Measurements from ENCODE around the gene CEP192. TPM values are rescaled to one million over a fixed set of nuclear protein-coding genes. Genes with fewer than 3 reads are reported as not detected.

Gene CEP192
- total RNA-seq, 2 donors from 2014 or later = 35.2 to 36.6 TPM

- H3K4me3 Mint-ChIP-seq = no peak overlapping the region
- no peak overlapping the region for H3K27ac Mint-ChIP-seq
- DNase-seq (no peak), ATAC-seq (replicated peaks in 1 of 2) (no peak)
- peaks cover under 1 to 1% of the 10 kb centered on the region in 2 donors for H3K9me3 Mint-ChIP-seq
- peaks cover 19 to 65% of the 10 kb centered on the region in 2 donors for H3K36me3 Mint-ChIP-seq (ENCODE audit: insufficient read depth in 2 of 2)
- H3K4me1 Mint-ChIP-seq (ENCODE audit: low read depth) = no peaks in the 10 kb centered on the region
- no peaks in the 10 kb centered on the region for H3K27me3 Mint-ChIP-seq (ENCODE audit: low read depth)
Measured at GRCh38 chr18:13100942-13101658, 109.9 kb downstream of the CEP192 start.

- ATAC-seq (replicated peaks in 1 of 2) = no peak
- no peaks in the 10 kb centered on the region for H3K4me1 Mint-ChIP-seq (ENCODE audit: low read depth)
- no peak for DNase-seq
- peak overlapping the region; percentile 6 for H3K27ac Mint-ChIP-seq
- H3K9me3 Mint-ChIP-seq = peaks cover 3 to 6% of the 10 kb centered on the region in 2 donors
- peaks cover 25 to 66% of the 10 kb centered on the region in 2 donors for H3K36me3 Mint-ChIP-seq (ENCODE audit: insufficient read depth in 2 of 2)
- H3K4me3 Mint-ChIP-seq = no peak overlapping the region
- H3K27me3 Mint-ChIP-seq (ENCODE audit: low read depth) = no peaks in the 10 kb centered on the region
Measured at GRCh38 chr18:13101659-13102197, 110.6 kb downstream of the CEP192 start.

- DNase-seq = no peak
- no peak overlapping the region for H3K4me3 Mint-ChIP-seq
- no peak overlapping the region for H3K27ac Mint-ChIP-seq
- H3K27me3 Mint-ChIP-seq (ENCODE audit: low read depth) = no peaks in the 10 kb centered on the region
- no peaks in the 10 kb centered on the region for H3K4me1 Mint-ChIP-seq (ENCODE audit: low read depth)
- H3K9me3 Mint-ChIP-seq = peaks cover 3 to 6% of the 10 kb centered on the region in 2 donors
- no peak for ATAC-seq (replicated peaks in 1 of 2)
- H3K36me3 Mint-ChIP-seq (ENCODE audit: insufficient read depth in 2 of 2) = peaks cover 32 to 75% of the 10 kb centered on the region in 2 donors
Measured at GRCh38 chr18:13103366-13103765, 112.2 kb downstream of the CEP192 start.

GRCh38 chr18:13105059-13105458 lies 113.9 kb downstream of the CEP192 start:
- Mint-ChIP-seq H3K27me3 (ENCODE audit: low read depth) (no peaks in the 10 kb centered on the region), H3K27ac (no peak overlapping the region), H3K4me1 (ENCODE audit: low read depth) (no peaks in the 10 kb centered on the region), H3K36me3 (ENCODE audit: insufficient read depth in 2 of 2) (peaks cover 33 to 74% of the 10 kb centered on the region in 2 donors), H3K4me3 (no peak overlapping the region), H3K9me3 (peaks cover 3 to 6% of the 10 kb centered on the region in 2 donors)
- DNase-seq (no peak), ATAC-seq (replicated peaks in 1 of 2) (no peak)

- H3K36me3 Mint-ChIP-seq (ENCODE audit: insufficient read depth in 2 of 2) = peaks cover 33 to 66% of the 10 kb centered on the region in 2 donors
- H3K9me3 Mint-ChIP-seq = peaks cover 3 to 6% of the 10 kb centered on the region in 2 donors
- H3K4me3 Mint-ChIP-seq = no peak overlapping the region
- ATAC-seq (replicated peaks in 1 of 2) (no peak), DNase-seq (no peak)
- peak overlapping the region; percentile 2 for H3K27ac Mint-ChIP-seq
- H3K27me3 Mint-ChIP-seq (ENCODE audit: low read depth) = no peaks in the 10 kb centered on the region
- no peaks in the 10 kb centered on the region for H3K4me1 Mint-ChIP-seq (ENCODE audit: low read depth)
Measured at GRCh38 chr18:13107074-13107473, 115.9 kb downstream of the CEP192 start.

GRCh38 chr18:13108330-13108729 lies 117.2 kb downstream of the CEP192 start:
- Mint-ChIP-seq H3K9me3 (peaks cover 3 to 6% of the 10 kb centered on the region in 2 donors), H3K4me1 (ENCODE audit: low read depth) (no peaks in the 10 kb centered on the region), H3K27me3 (ENCODE audit: low read depth) (no peaks in the 10 kb centered on the region), H3K36me3 (ENCODE audit: insufficient read depth in 2 of 2) (peaks cover 28 to 57% of the 10 kb centered on the region in 2 donors), H3K4me3 (no peak overlapping the region), H3K27ac (peak overlapping the region; percentile 55)
- ATAC-seq (replicated peaks in 1 of 2) = no peak
- no peak for DNase-seq

GRCh38 chr18:13110559-13110958 lies 119.4 kb downstream of the CEP192 start:
- Mint-ChIP-seq H3K9me3 (peaks cover 3 to 6% of the 10 kb centered on the region in 2 donors), H3K27me3 (ENCODE audit: low read depth) (no peaks in the 10 kb centered on the region), H3K4me3 (no peak overlapping the region), H3K27ac (no peak overlapping the region), H3K36me3 (ENCODE audit: insufficient read depth in 2 of 2) (peaks cover 28 to 42% of the 10 kb centered on the region in 2 donors), H3K4me1 (ENCODE audit: low read depth) (no peaks in the 10 kb centered on the region)
- no peak for ATAC-seq (replicated peaks in 1 of 2)
- DNase-seq = no peak

GRCh38 chr18:13112982-13113381 lies 121.8 kb downstream of the CEP192 start:
- ATAC-seq (replicated peaks in 1 of 2) (peak in 1 of 2 donors; percentile 15), DNase-seq (no peak)
- H3K27me3 Mint-ChIP-seq (ENCODE audit: low read depth) = no peaks in the 10 kb centered on the region
- H3K4me1 Mint-ChIP-seq (ENCODE audit: low read depth) = no peaks in the 10 kb centered on the region
- no peak overlapping the region for H3K4me3 Mint-ChIP-seq
- no peaks in the 10 kb centered on the region for H3K9me3 Mint-ChIP-seq
- H3K27ac Mint-ChIP-seq = no peak overlapping the region
- H3K36me3 Mint-ChIP-seq (ENCODE audit: insufficient read depth in 2 of 2) = peaks cover 14 to 29% of the 10 kb centered on the region in 2 donors

- DNase-seq = no peak
- H3K4me1 Mint-ChIP-seq (ENCODE audit: low read depth) = no peaks in the 10 kb centered on the region
- peaks cover 10 to 25% of the 10 kb centered on the region in 2 donors for H3K36me3 Mint-ChIP-seq (ENCODE audit: insufficient read depth in 2 of 2)
- H3K27me3 Mint-ChIP-seq (ENCODE audit: low read depth) = no peaks in the 10 kb centered on the region
- H3K4me3 Mint-ChIP-seq = no peak overlapping the region
- ATAC-seq (replicated peaks in 1 of 2) = no peak
- no peak overlapping the region for H3K27ac Mint-ChIP-seq
- H3K9me3 Mint-ChIP-seq = no peaks in the 10 kb centered on the region
Measured at GRCh38 chr18:13120255-13120654, 129.1 kb downstream of the CEP192 start.

- DNase-seq (no peak), ATAC-seq (replicated peaks in 1 of 2) (no peak)
- Mint-ChIP-seq H3K4me3 (no peak overlapping the region), H3K27ac (no peak overlapping the region), H3K4me1 (ENCODE audit: low read depth) (no peaks in the 10 kb centered on the region), H3K9me3 (no peaks in the 10 kb centered on the region), H3K27me3 (ENCODE audit: low read depth) (no peaks in the 10 kb centered on the region), H3K36me3 (ENCODE audit: insufficient read depth in 2 of 2) (peaks cover 5 to 20% of the 10 kb centered on the region in 2 donors)
Measured at GRCh38 chr18:13120983-13121441, 129.8 kb downstream of the CEP192 start.

GRCh38 chr18:13124411-13124810 lies 133.2 kb downstream of the CEP192 start:
- no peaks in the 10 kb centered on the region for H3K9me3 Mint-ChIP-seq
- no peaks in the 10 kb centered on the region for H3K27me3 Mint-ChIP-seq (ENCODE audit: low read depth)
- no peak overlapping the region for H3K27ac Mint-ChIP-seq
- no peak overlapping the region for H3K4me3 Mint-ChIP-seq
- no peaks in the 10 kb centered on the region for H3K4me1 Mint-ChIP-seq (ENCODE audit: low read depth)
- peaks cover 0 to 3% of the 10 kb centered on the region in 2 donors for H3K36me3 Mint-ChIP-seq (ENCODE audit: insufficient read depth in 2 of 2)
- no peak for ATAC-seq (replicated peaks in 1 of 2)
- DNase-seq = no peak

- Mint-ChIP-seq H3K27me3 (ENCODE audit: low read depth) (no peaks in the 10 kb centered on the region), H3K4me1 (ENCODE audit: low read depth) (peaks cover 6% of the 10 kb centered on the region), H3K4me3 (no peak overlapping the region), H3K27ac (peak overlapping the region; percentile 18), H3K9me3 (no peaks in the 10 kb centered on the region), H3K36me3 (ENCODE audit: insufficient read depth in 2 of 2) (peaks cover 0 to 3% of the 10 kb centered on the region in 2 donors)
- DNase-seq = no peak
- ATAC-seq (replicated peaks in 1 of 2) = no peak
Measured at GRCh38 chr18:13125191-13125590, 134.0 kb downstream of the CEP192 start.

- Mint-ChIP-seq H3K4me1 (ENCODE audit: low read depth) (peaks cover 8% of the 10 kb centered on the region), H3K36me3 (ENCODE audit: insufficient read depth in 2 of 2) (peaks cover 0 to 3% of the 10 kb centered on the region in 2 donors), H3K27ac (no peak overlapping the region), H3K9me3 (no peaks in the 10 kb centered on the region), H3K27me3 (ENCODE audit: low read depth) (no peaks in the 10 kb centered on the region), H3K4me3 (no peak overlapping the region)
- ATAC-seq (replicated peaks in 1 of 2) (no peak), DNase-seq (no peak)
Measured at GRCh38 chr18:13126966-13127598, 135.9 kb downstream of the CEP192 start.
